MM.1S (cell line): Measurements from ENCODE around the gene SLC35G1.

Experiments
- DNase-seq: peaks from one replicate; pipeline ENCODE4 v3.0.0-alpha.2; 2015
- H2AFZ ChIP-seq: fragments of 300-600 bp; sonication (generic); 2 replicates; pipeline ENCODE4 v1.6.0; 2016; ENCODE audit warnings: antibody characterized with exemption, low read length
- H3F3A ChIP-seq: fragments of 300-600 bp; sonication (generic); 2 replicates; pipeline ENCODE4 v1.6.1; 2016; ENCODE audit warnings: mild to moderate bottlenecking, antibody characterized with exemption, low read length, moderate library complexity, mixed read lengths; ENCODE audit not compliant: insufficient read depth
- H3K27ac ChIP-seq: fragments of 300-600 bp; sonication (generic); 2 replicates; pipeline ENCODE4 v1.5.1; 2016; ENCODE audit warnings: mild to moderate bottlenecking, low read length
- H3K27me3 ChIP-seq: fragments of 300-600 bp; sonication (generic); replicated peaks from 2 replicates; pipeline ENCODE4 v1.6.0; 2016; ENCODE audit warnings: low read length; ENCODE audit not compliant: insufficient read depth
- H3K36me3 ChIP-seq: fragments of 300-600 bp; sonication (generic); replicated peaks from 2 replicates; pipeline ENCODE4 v1.6.1; 2016; ENCODE audit warnings: mild to moderate bottlenecking, low read length, mixed read lengths; ENCODE audit not compliant: insufficient read depth
- H3K4me1 ChIP-seq: fragments of 300-600 bp; sonication (generic); 2 replicates; pipeline ENCODE4 v1.6.1; 2016; ENCODE audit warnings: low read length, mixed read lengths
- H3K4me2 ChIP-seq: fragments of 300-600 bp; sonication (generic); 2 replicates; pipeline ENCODE4 v1.6.0; 2016; ENCODE audit warnings: low read depth, low read length
- H3K4me3 ChIP-seq: fragments of 300-600 bp; sonication (generic); 2 replicates; pipeline ENCODE4 v1.5.1; 2016; ENCODE audit warnings: low read length, mixed read lengths
- H3K79me2 ChIP-seq: fragments of 300-600 bp; sonication (generic); 2 replicates; pipeline ENCODE4 v1.6.1; 2016; ENCODE audit warnings: mixed run types, low read length, mixed read lengths
- H3K9ac ChIP-seq: fragments of 300-600 bp; sonication (generic); 2 replicates; pipeline ENCODE4 v1.6.1; 2016; ENCODE audit warnings: low read length, mixed read lengths
- H3K9me2 ChIP-seq: fragments of 300-600 bp; sonication (generic); replicated peaks from 2 replicates; pipeline ENCODE4 v1.6.1; 2016; ENCODE audit warnings: mild to moderate bottlenecking, low read length, mixed read lengths; ENCODE audit not compliant: insufficient read depth
- H3K9me3 ChIP-seq: fragments of 300-600 bp; sonication (generic); replicated peaks from 2 replicates; pipeline ENCODE4 v1.6.1; 2016; ENCODE audit warnings: mild to moderate bottlenecking, low read length, mixed read lengths; ENCODE audit not compliant: insufficient read depth
- H4K20me1 ChIP-seq: fragments of 300-600 bp; sonication (generic); 2 replicates; pipeline ENCODE4 v1.6.1; 2016; ENCODE audit warnings: mild to moderate bottlenecking, low read length, moderate library complexity, mixed read lengths; ENCODE audit not compliant: insufficient read depth
- CTCF ChIP-seq: fragments of 300-600 bp; sonication (generic); IDR thresholded peaks from 2 replicates; pipeline ENCODE4 v1.5.1; 2016; ENCODE audit warnings: antibody characterized with exemption, low read length, mixed read lengths
- EZH2 ChIP-seq: fragments of 300-600 bp; sonication (generic); optimal IDR thresholded peaks from 2 replicates; pipeline ENCODE3; 2017; ENCODE audit warnings: low read depth, mild to moderate bottlenecking, antibody characterized with exemption, low read length, mixed read lengths
- EZH2phosphoT487 ChIP-seq: fragments of 300-600 bp; sonication (generic); IDR thresholded peaks from 2 replicates; pipeline ENCODE4 v1.6.1; 2018; ENCODE audit warnings: antibody characterized with exemption, low read length

SLC35G1 gene

GRCh38 chr10:93893646-93894515 lies at the start of gene SLC35G1:
Gene SLC35G1, plus strand, starts transcription at chr10:93893978. Its CDS starts 56 bp downstream, at chr10:93894034.
- Histone ChIP-seq H3K36me3 (no peaks in the 10 kb centered on the region), H3K79me2 (0 out of 2 replicates have a peak, but pooled peaks cover 5% of the 10 kb centered on the region), H3K4me2 (peak within 1 kb of the TSS; percentile 92), H3F3A (no peaks in the 10 kb centered on the region), H3K9me3 (no peaks in the 10 kb centered on the region), H3K27ac (no peak within 1 kb of the TSS), H3K9ac (peak within 1 kb of the TSS; percentile 76), H4K20me1 (no peaks in the 10 kb centered on the region), H3K4me3 (peak within 1 kb of the TSS; percentile 89), H3K9me2 (no peaks in the 10 kb centered on the region), H3K27me3 (no peaks in the 10 kb centered on the region), H2AFZ (peak within 1 kb of the TSS; percentile 100), H3K4me1 (0 out of 2 replicates have a peak, but pooled peaks cover 10% of the 10 kb centered on the region)
- peak; percentile 84 for DNase-seq
- TF ChIP-seq EZH2 (no peak), CTCF (0 out of 2 replicates have a peak, but pooled peaks have one; percentile 3)

GRCh38 chr10:93844979-93845626 lies 48.7 kb upstream of the SLC35G1 start:
- no peaks in the 10 kb centered on the region for H3K27me3 ChIP-seq
- no peaks in the 10 kb centered on the region for H3K36me3 ChIP-seq
- H3K4me2 ChIP-seq, result no peak overlapping the region
- no peaks in the 10 kb centered on the region for H3K4me1 ChIP-seq
- H4K20me1 ChIP-seq, result no peaks in the 10 kb centered on the region
- H3K79me2 ChIP-seq, result no peaks in the 10 kb centered on the region
- H3K9ac ChIP-seq, result no peak overlapping the region
- no peak overlapping the region for H2AFZ ChIP-seq
- H3K9me2 ChIP-seq, result no peaks in the 10 kb centered on the region
- no peaks in the 10 kb centered on the region for H3K9me3 ChIP-seq
- no peak overlapping the region for H3K27ac ChIP-seq
- H3K4me3 ChIP-seq, result no peak overlapping the region
- TF ChIP-seq EZH2phosphoT487 (no peak), EZH2 (no peak), CTCF (no peak)
- DNase-seq, result no peak
- H3F3A ChIP-seq, result no peaks in the 10 kb centered on the region

GRCh38 chr10:93849593-93849992 lies 44.2 kb upstream of the SLC35G1 start:
- Histone ChIP-seq H3K4me3 (no peak overlapping the region), H3K27me3 (no peaks in the 10 kb centered on the region), H3K9me2 (no peaks in the 10 kb centered on the region), H3K4me2 (no peak overlapping the region), H3K9me3 (no peaks in the 10 kb centered on the region), H3K27ac (no peak overlapping the region), H3K9ac (no peak overlapping the region), H3K36me3 (no peaks in the 10 kb centered on the region), H2AFZ (no peak overlapping the region), H3F3A (peaks cover 5% of the 10 kb centered on the region; the same call in 1 of the 2 replicates), H3K4me1 (peaks cover 26% of the 10 kb centered on the region), H3K79me2 (no peaks in the 10 kb centered on the region), H4K20me1 (no peaks in the 10 kb centered on the region)
- no peak for DNase-seq
- TF ChIP-seq EZH2phosphoT487 (no peak), CTCF (no peak), EZH2 (no peak)
